Upper lobe of right lung (tissue), 1 donor: Measurements from ENCODE around the gene ACP5. TPM values are rescaled to one million over a fixed set of nuclear protein-coding genes. Genes with fewer than 3 reads are reported as not detected.
"Not testable (repeated sequence)": the region's sequence is repeated elsewhere in the genome, so short reads cannot be mapped to it uniquely, and the experiment has no call there.

Experiments
- ATAC-seq: fragments of 200-7000 bp; cut with Tn5 transposase; one replicate; pipeline ENCODE4 v1.9.1; 2020; ENCODE audit warnings: mild to moderate bottlenecking, moderate library complexity
- DNase-seq: peaks from one replicate; pipeline ENCODE4 v3.0.0-alpha.2; 2020
- H3K27ac ChIP-seq: fragments of 200-600 bp; one replicate; pipeline ENCODE4 v1.8.0; 2022
- H3K27me3 ChIP-seq: fragments of 200-600 bp; one replicate; pipeline ENCODE4 v1.8.0; 2022; ENCODE audit warnings: mild to moderate bottlenecking
- H3K36me3 ChIP-seq: fragments of 200-600 bp; one replicate; pipeline ENCODE4 v1.8.0; 2022
- H3K4me1 ChIP-seq: fragments of 200-600 bp; one replicate; pipeline ENCODE4 v1.8.0; 2022
- H3K4me3 ChIP-seq: fragments of 200-600 bp; one replicate; pipeline ENCODE4 v1.8.0; 2022; ENCODE audit warnings: mild to moderate bottlenecking
- H3K9me3 ChIP-seq: fragments of 200-600 bp; one replicate; pipeline ENCODE4 v1.8.0; 2022
- intact Hi-C: fragments of 100-400 bp; cut with DNase I; formaldehyde crosslinking; loops from one replicate; pipeline ENCODE4 v1.11.0; 2022
- total RNA-seq: library from RNA; stranded (reverse); fragmentation: NEBNext Ultra II Directional; extraction: Animal tissue kit (Norgen Biotek cat#: 25700); gene quantifications from one replicate; pipeline ENCODE4 v1.2.1, GENCODE V29; 2021
- TF ChIP-seq, protein P1 (sequence below): fragments of 200-600 bp; IDR thresholded peaks from one replicate; pipeline ENCODE4 v1.8.0; 2022; ENCODE audit warnings: antibody characterized with exemption
- donor health status: DM: no; HTN: yes; CAD: no; lungs with severe emphysema.

ACP5 gene
- total RNA-seq, 1 donor from 2014 or later: 429 TPM

DNA sequence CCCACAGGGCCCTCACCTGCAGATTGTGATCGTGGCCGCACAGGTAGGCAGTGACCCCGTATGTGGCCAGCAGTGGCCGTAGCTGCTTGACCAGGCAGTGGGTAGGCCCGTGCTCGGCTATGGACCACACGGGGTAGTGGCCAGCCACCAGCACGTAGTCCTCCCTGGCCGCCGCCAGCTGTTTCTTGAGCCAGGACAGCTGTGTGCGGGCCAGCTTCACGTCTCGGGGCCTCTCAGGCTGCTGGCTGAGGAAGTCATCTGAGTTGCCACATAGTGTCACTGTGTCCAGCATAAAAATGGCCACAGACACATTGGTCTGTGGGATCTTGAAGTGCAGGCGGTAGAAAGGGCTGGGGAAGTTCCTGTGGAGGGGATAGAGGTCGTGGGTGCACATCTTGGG, 1.2 kb downstream of the ACP5 start:
- TF ChIP-seq, protein P1, sequence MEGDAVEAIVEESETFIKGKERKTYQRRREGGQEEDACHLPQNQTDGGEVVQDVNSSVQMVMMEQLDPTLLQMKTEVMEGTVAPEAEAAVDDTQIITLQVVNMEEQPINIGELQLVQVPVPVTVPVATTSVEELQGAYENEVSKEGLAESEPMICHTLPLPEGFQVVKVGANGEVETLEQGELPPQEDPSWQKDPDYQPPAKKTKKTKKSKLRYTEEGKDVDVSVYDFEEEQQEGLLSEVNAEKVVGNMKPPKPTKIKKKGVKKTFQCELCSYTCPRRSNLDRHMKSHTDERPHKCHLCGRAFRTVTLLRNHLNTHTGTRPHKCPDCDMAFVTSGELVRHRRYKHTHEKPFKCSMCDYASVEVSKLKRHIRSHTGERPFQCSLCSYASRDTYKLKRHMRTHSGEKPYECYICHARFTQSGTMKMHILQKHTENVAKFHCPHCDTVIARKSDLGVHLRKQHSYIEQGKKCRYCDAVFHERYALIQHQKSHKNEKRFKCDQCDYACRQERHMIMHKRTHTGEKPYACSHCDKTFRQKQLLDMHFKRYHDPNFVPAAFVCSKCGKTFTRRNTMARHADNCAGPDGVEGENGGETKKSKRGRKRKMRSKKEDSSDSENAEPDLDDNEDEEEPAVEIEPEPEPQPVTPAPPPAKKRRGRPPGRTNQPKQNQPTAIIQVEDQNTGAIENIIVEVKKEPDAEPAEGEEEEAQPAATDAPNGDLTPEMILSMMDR: no peak
- DNase-seq: no peak
- H3K4me3 ChIP-seq: peak overlapping the region; percentile 58

DNA sequence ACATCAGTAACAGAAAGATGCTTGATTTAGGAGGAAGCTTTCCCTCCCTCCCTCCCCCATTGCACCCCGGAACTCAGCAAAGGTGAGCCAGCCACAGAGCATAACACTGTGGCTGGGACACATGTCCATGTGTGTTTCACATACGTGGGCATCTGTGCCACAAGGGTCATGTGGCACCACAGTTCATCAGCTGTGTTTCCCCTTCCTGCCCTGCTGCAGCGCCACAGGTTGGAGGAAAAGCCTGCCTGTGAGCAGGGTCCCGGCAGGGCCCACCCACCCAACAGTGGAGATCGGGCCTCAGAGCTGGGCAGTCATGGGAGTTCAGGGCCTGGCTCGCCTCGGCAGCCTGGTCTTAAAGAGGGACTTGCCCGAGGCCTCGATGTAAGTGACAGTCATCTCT, 2.8 kb downstream of the ACP5 start:
- intact Hi-C loops: no loop called here
- Histone ChIP-seq H3K9me3 (no peaks in the 10 kb centered on the region), H3K36me3 (no peaks in the 10 kb centered on the region), H3K4me3 (no peak overlapping the region), H3K27ac (no peak overlapping the region), H3K27me3 (no peaks in the 10 kb centered on the region), H3K4me1 (peaks cover 14% of the 10 kb centered on the region)
- ATAC-seq: no peak
- TF ChIP-seq, protein P1: no peak
- no peak for DNase-seq

More for the DNA sequence above, 1.2 kb downstream of the ACP5 start:
- ATAC-seq: peak; percentile 18
- intact Hi-C loops: no loop called here
- Histone ChIP-seq H3K27ac (peak overlapping the region; percentile 47), H3K9me3 (no peaks in the 10 kb centered on the region), H3K36me3 (no peaks in the 10 kb centered on the region), H3K4me1 (peaks cover 24% of the 10 kb centered on the region), H3K27me3 (no peaks in the 10 kb centered on the region)

DNA sequence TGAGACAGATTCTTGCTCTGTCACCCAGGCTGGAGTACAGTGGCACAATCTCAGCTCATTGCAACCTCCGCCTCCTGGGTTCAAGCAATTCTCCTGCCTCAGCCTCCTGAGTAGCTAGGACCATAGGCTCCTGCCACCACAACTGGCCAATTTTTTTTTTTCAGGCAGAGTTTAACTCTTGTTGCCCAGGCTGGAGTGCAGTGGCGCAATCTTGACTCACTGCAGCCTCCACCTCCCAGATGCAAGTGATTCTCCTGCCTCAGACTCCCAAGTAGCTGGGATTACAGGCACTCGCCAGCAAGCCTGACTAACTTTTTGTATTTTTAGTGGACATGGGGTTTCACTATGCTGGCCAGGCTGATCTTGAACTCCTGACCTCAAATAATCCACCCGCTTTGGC, 3.7 kb downstream of the ACP5 start:
- intact Hi-C loops: not testable (repeated sequence)

DNA sequence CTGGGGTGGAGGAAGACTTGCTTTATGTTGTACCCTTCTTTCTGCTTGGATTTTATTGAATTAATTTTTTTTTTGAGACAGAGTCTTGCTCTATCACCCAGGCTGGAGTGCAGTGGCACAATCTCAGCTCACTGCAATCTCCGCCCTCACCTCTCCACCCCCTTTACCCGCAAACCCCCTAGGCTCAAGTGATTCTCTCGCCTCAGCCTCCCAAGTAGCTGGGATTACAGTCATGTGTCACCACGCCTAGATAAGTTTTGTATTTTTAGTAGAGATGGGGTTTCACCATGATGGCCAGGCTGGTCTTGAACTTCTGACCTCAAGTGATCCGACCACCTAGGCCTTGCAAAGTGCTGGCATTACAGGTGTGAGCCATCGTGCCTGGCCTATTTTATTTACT, 4.1 kb downstream of the ACP5 start:
- H3K27me3 ChIP-seq, H3K4me1 ChIP-seq, DNase-seq, intact Hi-C loops, H3K36me3 ChIP-seq, H3K27ac ChIP-seq, ATAC-seq, H3K4me3 ChIP-seq, H3K9me3 ChIP-seq: not testable (repeated sequence)

More for the DNA sequence above, 3.7 kb downstream of the ACP5 start:
- ATAC-seq, H3K27ac ChIP-seq, DNase-seq, H3K27me3 ChIP-seq, H3K36me3 ChIP-seq, H3K4me3 ChIP-seq, H3K9me3 ChIP-seq: not testable (repeated sequence)
- peaks cover 11% of the 10 kb centered on the region for H3K4me1 ChIP-seq

DNA sequence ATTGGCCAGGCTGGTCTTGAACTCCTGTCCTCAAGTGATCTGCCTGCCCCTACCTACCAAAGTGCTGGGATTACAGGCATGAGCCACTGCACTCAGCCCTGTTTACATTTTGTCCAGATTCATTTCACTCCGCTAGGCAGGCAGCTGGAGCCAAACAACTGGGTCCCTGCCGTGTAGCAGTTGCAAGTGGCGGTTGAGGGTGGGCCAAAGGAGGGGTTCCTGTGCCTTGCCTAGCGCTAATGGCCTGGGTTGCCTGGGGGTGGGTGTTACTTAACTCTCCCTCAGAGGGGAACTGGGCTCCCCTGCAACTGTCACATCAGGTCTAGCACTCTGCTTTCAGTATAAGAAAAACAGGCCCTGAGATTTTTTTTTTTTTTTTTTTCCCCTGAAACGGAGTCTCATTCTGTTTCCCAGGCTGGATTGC, 7.4 kb downstream of the ACP5 start:
- Histone ChIP-seq H3K4me1 (no peaks in the 10 kb centered on the region), H3K9me3 (no peaks in the 10 kb centered on the region), H3K36me3 (no peaks in the 10 kb centered on the region), H3K4me3 (no peak overlapping the region), H3K27ac (no peak overlapping the region), H3K27me3 (no peaks in the 10 kb centered on the region)
- intact Hi-C loops: no loop called here
- TF ChIP-seq, protein P1: no peak
- ATAC-seq (peak; percentile 6), DNase-seq (no peak)

DNA sequence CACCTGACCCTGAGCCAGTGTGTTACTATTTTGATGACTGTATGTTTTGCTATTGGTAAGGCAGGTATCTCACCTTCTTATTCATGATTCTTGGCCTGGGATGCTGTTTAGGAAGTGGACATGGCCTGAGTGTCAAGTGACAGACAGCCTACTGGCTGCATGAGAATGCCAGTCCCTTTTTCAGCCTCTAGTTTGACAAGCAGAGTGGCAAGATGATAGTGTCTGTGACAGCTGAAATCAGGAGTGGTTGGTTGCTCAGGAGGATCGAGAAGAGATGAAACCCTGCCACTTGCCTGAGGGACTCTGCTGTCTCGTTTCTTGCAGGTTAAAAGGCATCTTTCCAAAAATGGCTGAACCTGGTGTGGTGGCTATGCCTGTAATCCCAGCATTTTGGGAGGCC, 11.3 kb downstream of the ACP5 start:
- TF ChIP-seq, protein P1: no peak
- DNase-seq: no peak
- H3K36me3 ChIP-seq: no peaks in the 10 kb centered on the region
- H3K4me1 ChIP-seq: no peaks in the 10 kb centered on the region
- H3K27me3 ChIP-seq: no peaks in the 10 kb centered on the region
- intact Hi-C loops: no loop called here
- no peaks in the 10 kb centered on the region for H3K9me3 ChIP-seq
- no peak overlapping the region for H3K27ac ChIP-seq
- no peak overlapping the region for H3K4me3 ChIP-seq
- ATAC-seq: no peak

DNA sequence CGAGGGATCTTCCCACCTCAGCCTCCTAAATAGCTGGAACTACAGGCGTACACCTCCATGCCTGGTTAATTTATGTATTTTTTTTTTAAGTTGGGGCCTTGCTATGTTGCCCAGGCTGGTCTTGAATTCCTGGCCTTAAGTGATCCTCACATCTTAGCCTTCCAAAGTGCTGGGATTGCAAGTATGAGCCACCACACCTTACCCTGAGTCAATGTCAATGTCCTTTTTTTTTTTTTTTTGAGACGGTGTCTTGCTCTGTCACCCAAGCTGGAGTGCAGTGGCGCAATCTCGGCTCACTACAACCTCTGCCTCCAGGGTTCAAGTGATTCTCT, 11.8 kb downstream of the ACP5 start:
- DNase-seq, H3K36me3 ChIP-seq, intact Hi-C loops, H3K27me3 ChIP-seq, ATAC-seq, H3K4me1 ChIP-seq, H3K27ac ChIP-seq, H3K9me3 ChIP-seq, H3K4me3 ChIP-seq: not testable (repeated sequence)

DNA sequence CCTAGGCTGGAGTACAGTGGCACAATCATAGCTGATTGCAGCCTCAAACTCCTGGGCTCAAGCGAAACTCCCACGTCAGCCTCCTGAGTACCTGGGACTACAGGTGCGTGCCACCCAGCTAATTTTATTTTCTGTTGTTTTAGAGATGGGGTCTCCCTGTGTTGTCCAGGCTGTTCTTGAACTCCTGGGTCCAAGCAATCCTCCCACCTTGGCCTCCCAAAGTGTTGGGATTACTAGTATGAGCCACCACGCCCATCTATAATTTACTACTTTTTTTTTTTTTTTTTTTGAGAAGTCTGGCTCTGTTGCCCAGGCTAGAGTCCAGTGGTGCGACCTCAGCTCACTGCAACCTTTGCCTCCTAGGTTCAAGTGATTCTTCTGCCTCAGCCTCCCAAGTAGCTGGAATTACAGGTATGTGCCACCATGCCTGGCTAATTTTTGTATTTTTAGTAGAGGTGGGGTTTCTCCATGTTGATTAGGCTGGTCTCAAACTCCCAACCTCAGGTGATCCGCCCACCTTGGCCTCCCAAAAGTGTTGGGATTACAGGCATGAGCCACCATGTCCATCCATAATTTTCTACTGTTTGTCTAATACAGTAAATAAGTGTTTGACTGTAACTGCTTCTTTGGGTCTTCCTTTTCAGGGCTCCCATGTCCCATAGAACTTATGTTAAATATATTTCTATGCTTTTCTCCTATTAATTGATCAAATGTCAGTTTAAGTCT, 13.2 kb downstream of the ACP5 start:
- H3K9me3 ChIP-seq, H3K27ac ChIP-seq, H3K4me3 ChIP-seq, ATAC-seq, H3K4me1 ChIP-seq, H3K36me3 ChIP-seq, DNase-seq, intact Hi-C loops, H3K27me3 ChIP-seq: not testable (repeated sequence)
